T47D (cell line): ENCODE measurements around the gene WFIKKN1.
"Not testable (repeated sequence)": the region's sequence is repeated elsewhere in the genome, so short reads cannot be mapped to it uniquely, and the experiment has no call there.

Source experiments
- DNase-seq, 2 experiments: peaks; one replicate each; pipeline versions ENCODE4 v3.0.0 to v3.0.0-alpha.2; 2011 to 2012; ENCODE audit warnings: low read depth in 1 of 2, low spot score in 1 of 2
- JUND ChIP-seq: IDR thresholded peaks from 2 replicates; pipeline ENCODE4 v1.6.1; 2012; ENCODE audit warnings: low read depth
- in situ Hi-C: cut with HindIII; loops from 2 replicates; pipeline ENCODE4 v1.10.0; 2016; ENCODE audit warnings: low sequenced_read_pairs, low pct_unique_long_range_greater_than_20kb

Gene WFIKKN1

GRCh38 chr16:590188-590814, 40.5 kb upstream of the WFIKKN1 start:
- in situ Hi-C loops = no loop called here
- no peak for DNase-seq

DNA sequence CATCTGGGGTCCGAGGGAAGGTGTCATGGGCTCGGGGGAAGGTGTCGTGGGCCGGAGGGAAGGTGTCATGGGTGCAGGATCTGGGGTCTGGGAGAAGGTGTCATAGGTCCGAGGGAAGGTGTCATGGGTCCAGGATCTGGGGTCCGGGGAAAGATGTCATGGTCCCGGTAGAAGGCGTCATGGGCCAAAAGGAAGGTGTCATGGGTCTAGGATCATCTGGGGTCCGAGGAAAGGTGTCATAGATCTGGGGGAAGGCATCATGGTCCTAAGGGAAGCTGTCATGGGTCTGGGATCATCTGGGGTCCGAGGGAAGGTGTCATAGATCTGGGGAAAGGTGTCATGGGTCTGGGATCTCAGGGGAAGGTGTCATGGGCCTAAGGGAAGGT, 40.0 kb upstream of the WFIKKN1 start:
- in situ Hi-C loops = no loop called here
- DNase-seq = no peak
- no peak for TF ChIP-seq JUND

More at GRCh38 chr16:590188-590814, 40.5 kb upstream of the WFIKKN1 start:
- TF ChIP-seq JUND = no peak

- DNase-seq = no peak
- TF ChIP-seq JUND = no peak
- in situ Hi-C loops = no loop called here
These were observed 39.6 kb upstream of the WFIKKN1 start for GRCh38 chr16:591231-591630.

DNA sequence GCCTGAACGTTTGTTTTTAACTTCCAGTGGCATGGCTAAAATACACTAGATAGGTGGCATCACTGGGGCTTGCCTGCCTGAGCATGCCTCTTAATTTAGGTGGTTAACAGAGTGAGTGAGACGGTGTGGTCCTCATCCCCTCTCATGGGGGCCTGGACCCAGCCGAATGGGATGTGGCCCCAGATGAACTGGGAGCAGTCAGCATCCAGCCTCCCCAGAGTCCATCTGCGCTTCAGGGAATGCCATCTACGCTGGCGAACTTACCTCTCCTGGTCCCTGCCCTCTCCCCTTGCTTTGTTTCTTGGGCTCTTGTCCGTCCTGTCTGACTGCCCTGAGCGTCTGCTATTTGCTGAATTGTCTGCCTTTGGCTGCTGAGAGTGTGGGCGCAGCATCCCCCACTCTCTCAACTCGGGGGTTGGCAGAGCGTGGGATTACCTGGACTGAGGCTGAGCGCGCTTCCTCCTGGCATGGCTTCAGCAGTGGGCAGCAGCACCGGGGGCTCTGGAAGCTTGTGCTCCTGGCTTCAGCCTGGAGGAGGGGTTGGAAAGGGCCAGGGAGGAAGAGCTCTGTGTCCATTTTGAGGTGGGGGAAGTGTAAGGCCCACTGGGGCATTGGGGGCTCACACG, 38.8 kb upstream of the WFIKKN1 start:
- in situ Hi-C loops = no loop called here
- peak in 1 of 2 experiments; percentile 75 for DNase-seq
- no peak for TF ChIP-seq JUND

DNA sequence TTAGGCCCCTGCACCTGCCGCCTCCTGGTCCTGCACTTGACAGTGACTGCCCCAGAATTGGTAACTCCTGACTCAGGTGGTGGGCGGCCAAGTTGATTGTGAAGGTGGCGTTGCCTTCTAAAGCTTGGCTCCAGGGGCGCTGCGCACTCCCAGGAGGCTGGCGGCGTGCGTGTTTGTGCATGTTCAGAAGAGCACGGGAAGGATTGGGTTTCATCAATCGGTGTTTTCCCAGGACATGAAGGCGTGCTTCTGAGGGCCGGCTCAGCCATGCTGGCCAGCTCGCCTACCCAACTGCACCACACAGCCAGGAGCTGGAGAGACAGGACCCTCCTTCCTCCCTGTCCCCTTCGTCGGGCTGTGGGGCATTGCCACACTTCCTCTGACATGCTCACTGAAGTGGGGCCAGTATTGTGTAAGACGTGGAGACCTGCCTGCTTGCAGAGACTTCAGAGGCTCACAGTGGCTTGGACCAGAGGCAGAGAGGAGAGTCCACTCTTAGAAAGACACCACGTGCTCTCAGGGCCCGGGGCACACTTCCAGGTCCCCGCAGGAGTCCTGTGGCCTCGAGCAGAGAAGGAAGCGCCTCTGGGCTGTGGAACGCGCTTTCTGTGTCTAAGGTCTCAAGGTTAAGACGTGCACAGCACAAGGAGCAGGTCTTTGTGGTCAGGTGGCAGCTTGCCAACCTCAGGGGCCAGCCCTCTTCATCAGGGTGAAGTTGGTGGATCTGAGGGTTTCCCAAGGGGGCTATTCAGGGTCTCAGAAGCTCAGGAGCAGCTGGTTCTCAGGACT, 38.1 kb upstream of the WFIKKN1 start:
- no peak for TF ChIP-seq JUND
- in situ Hi-C loops = no loop called here
- DNase-seq = no peak

DNA sequence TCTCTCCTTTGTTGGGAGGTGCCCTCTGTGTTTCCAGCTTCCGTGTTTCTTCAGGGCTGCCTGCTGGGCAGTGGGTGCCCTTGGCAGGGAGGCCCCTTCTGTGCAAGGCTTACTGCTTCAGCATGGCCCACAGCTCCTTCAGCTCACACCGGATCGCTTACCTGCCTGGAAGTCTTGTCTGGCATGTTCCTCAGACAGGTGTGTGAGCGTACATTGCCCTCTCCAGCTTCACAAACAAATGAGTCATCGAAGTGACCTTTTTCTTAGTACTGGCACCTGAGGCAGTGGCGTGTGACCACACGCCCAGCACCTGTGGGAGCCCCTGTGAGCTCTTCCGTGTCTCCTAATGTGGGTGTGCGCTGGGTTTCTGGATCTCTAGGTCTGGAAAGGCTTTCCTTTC, 37.4 kb upstream of the WFIKKN1 start:
- no peak; the same call in 1 of the 2 replicates for TF ChIP-seq JUND
- DNase-seq = peak; percentile 71 to 94
- in situ Hi-C loops = no loop called here

DNA sequence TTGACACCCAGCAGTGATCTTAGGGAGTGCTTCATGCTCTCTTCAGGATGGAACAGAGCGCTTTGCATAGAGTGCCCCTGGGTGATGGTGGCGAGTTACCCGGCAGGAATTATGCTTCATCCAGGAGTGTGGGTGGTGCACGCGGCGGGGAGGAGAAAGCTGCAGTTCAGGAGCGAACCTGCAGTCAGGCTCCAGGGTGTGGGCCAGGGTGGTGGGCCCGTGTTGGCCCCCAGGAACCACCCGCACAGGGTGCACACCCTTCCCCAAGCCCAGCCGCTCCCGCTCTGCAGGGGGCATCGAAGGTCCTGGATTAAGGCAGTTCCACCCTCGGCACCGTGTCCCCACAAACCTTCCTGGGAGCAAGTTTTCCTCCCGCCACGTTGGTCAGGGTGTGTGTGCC, 37.0 kb upstream of the WFIKKN1 start:
- no peak for TF ChIP-seq JUND
- no peak for DNase-seq
- in situ Hi-C loops = no loop called here

DNA sequence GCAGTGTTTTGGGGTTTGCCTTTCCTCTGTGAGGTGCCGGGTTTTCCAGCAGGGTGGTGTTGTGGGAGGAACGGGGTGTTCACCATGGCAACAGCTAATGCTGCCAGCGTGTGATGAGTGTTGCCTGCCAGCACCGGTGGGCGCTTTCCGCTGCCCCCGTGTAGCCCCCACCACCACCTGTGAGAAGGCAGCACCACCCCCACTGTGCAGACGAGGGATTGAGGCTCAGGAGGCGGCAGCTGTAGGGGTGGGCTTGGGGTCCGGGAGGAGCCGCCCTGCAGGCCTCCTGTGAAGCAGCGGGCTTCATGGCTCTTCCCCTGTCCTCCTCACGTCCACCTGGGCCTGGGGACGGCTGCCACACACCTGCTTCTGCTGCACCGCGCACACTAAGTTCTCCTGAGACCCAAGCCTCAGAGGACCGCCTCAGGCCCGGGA, 35.7 kb upstream of the WFIKKN1 start:
- in situ Hi-C loops = no loop called here
- DNase-seq = no peak
- no peak for TF ChIP-seq JUND

- DNase-seq = no peak
- no peak for TF ChIP-seq JUND
- in situ Hi-C loops = no loop called here
These were observed 34.6 kb upstream of the WFIKKN1 start for GRCh38 chr16:595942-596735.

- in situ Hi-C loops = no loop called here
- no peak for DNase-seq
- no peak for TF ChIP-seq JUND
These were observed 34.1 kb upstream of the WFIKKN1 start for GRCh38 chr16:596736-597060.

DNA sequence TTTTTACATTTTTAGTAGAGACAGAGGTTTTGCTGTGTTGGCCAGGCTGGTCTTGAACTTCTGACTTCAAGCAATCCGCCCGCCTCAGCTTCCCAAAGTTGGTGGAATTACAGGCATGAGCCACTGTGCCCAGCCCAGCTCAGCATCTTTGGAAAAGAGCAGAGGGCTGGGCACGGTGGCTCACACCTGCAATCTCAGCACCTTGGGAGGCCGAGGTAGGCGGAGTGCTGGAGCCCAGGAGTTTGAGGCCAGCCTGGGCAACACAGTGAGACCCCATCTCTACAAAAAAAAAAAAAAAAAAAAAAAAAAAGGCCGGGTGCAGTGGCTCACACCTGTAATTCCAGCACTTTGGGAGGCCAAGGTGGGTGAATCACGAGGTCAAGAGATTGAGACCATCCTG, 33.1 kb upstream of the WFIKKN1 start:
- in situ Hi-C loops, DNase-seq: not testable (repeated sequence)

DNA sequence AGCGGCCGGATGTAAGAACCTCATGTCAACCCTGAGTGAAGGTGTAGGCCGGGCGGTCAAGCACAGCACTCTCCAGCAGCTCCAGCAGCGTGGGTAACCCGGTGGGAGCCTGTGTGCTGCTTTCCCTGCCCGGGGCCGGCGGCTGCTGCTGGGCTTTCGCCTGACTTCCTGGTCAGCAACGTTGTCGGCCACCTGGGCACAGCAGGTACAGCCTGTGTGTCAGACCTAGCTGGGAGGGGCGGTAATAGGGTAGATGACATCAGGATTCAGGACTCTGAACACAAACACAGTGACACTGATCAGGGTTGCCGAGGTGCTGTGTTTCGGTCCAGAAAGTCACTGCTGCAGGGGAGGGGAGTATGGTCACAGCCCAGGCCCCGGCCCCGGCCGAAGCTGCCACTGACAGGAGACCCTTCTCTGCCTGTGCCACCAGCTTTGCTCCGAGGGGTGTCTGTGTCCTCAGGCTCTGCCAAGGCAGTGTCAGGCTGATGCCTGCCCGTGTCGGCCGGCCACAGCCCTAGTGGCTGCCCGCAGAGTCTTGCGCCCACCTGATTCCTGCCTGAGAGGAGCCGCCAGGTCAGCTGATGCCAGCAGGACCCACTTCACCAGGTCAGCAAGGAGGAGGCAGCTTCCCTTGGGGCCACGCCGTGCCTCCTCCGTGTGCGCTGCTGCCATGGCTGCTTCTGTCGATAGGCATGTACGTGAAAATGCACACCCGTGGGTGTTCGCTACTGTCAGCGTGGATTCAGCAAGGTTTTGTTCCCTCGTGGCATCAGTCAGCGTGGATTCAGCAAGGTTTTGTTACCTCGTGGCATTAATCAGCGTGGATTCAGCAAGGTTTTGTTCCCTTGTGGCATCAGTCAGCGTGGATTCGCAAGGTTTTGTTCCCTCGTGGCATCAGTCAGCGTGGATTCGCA, 31.7 kb upstream of the WFIKKN1 start:
- no peak for TF ChIP-seq JUND
- no peak for DNase-seq
- in situ Hi-C loops = no loop called here
